VCaP (cell line): Measurements from ENCODE around the gene FASTKD2.

ENCODE experiments used
- H3K27ac ChIP-seq: fragments of 450-650 bp; 2 replicates; pipeline ENCODE4 v1.5.1; 2017
- TF ChIP-seq, protein P1 (sequence below): fragments of 450-650 bp; conservative IDR thresholded peaks from 2 replicates; pipeline ENCODE4 v1.5.1; 2017; ENCODE audit warnings: mild to moderate bottlenecking, moderate library complexity

FASTKD2 gene

DNA sequence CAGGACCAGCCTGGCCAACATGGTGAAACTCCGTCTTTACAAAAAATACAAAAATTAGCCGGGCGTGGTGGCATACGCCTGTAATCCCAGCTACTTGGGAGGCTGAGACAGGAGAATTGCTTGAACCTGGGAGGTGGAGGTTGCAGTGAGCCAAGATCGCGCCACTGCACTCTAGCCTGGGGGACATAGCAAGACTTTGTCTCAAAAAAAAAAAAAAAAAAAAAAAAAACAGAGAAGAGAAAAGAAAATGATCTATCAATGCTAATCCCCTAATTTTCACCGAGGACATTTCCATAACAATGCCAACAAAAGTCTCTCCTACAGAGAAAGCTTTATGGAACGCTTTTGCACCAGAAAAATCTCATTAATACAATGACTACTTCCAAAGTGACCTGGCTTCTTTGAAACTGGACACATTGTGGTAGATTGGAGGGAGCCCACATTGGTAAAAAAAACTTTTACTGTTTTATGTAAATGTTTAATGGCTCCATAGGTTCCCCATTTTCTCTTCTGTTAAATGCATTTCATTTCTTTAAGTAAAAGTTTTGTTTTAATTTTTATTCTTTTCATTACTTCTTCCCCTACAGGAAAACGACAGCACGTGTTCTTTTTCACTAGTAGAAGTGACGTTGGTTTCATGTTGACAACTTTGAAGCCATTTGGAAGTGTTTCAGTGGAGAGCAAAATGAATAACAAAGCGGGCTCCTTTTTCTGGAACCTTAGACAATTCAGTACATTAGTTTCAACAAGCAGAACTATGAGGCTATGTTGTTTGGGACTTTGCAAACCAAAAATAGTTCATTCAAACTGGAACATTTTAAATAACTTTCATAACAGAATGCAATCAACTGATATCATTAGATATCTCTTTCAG is 888 bp downstream of the FASTKD2 start:
- peak overlapping the region; percentile 78 for H3K27ac ChIP-seq
- TF ChIP-seq, protein P1, sequence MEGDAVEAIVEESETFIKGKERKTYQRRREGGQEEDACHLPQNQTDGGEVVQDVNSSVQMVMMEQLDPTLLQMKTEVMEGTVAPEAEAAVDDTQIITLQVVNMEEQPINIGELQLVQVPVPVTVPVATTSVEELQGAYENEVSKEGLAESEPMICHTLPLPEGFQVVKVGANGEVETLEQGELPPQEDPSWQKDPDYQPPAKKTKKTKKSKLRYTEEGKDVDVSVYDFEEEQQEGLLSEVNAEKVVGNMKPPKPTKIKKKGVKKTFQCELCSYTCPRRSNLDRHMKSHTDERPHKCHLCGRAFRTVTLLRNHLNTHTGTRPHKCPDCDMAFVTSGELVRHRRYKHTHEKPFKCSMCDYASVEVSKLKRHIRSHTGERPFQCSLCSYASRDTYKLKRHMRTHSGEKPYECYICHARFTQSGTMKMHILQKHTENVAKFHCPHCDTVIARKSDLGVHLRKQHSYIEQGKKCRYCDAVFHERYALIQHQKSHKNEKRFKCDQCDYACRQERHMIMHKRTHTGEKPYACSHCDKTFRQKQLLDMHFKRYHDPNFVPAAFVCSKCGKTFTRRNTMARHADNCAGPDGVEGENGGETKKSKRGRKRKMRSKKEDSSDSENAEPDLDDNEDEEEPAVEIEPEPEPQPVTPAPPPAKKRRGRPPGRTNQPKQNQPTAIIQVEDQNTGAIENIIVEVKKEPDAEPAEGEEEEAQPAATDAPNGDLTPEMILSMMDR: no peak

DNA sequence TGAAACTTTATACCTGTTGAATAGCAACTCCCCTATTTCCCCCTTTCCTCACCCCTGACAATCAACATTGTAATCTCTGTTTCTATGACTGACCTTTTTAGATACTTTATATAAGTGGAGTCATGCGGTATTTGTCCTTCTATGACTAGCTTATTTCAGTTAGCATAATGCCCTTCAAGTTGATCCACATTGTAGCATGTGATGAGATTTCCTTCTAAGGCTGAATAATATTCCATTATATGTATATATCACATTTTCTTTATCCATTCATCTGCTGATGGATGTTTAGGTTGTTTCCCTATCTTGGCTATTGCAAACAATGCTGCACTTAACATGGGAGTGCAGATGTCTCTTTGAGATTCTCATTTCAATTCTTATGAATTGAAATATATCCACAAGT is 9.5 kb downstream of the FASTKD2 start:
- TF ChIP-seq, protein P1: no peak
- peak overlapping the region; percentile 3; the same call in 1 of the 2 replicates for H3K27ac ChIP-seq

DNA sequence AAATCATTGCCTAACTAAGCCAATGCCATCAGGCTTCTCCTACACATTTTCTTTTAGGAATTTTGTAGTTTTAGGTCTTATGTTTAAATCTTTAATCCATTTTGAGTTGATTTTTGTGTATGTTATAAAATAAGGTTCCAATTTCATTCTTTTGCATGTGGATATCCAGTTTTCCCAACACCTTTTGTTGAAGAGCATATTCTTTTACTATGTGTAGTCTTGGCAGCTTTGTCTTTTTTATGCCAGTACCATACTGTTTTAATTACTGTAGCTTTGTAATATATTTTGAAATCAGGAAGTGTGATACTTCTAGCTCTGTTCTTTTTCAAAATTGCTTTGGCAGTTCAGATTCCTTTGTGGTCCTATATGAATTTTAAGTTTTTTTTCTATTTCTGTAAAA is 11.0 kb downstream of the FASTKD2 start:
- TF ChIP-seq, protein P1: no peak
- no peak overlapping the region for H3K27ac ChIP-seq

DNA sequence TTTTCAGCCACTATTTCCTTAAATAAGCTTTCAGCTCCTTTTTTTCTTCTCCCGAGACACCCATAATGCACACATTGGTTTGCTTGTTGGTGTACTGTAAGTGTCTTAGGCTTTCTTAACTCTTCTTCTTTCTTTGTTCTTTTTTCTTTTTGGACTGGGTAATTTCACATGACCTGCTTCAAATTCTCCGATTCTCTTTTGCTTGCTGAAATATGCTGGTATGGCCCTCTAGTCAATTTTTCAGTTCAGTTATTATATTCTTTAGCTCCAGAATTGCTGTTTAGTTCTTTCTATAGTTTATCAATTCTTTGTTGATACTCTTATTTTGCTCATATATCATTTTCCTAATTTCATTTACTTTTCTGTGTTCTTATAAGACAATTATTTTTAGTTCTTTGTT is 15.3 kb downstream of the FASTKD2 start:
- H3K27ac ChIP-seq: no peak overlapping the region
- TF ChIP-seq, protein P1: no peak

DNA sequence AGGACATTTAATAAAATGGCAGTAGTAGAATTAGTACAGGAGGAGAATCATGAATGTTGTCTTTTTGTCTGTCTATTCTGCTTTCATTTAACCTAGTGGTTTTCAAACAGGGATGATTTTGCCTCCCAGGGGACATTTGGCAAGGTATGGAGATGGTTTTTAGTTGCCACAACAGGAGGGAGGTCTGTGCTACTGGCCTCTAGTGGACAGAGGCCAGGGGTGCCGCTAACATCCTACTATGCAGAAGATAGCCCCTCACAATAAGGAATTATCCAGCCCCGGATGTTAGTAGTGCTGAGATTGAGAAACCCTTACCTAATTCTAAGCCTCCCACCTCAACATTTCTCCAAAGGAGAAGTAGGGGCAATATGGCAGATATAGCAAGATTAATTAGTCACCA is 18.3 kb downstream of the FASTKD2 start:
- H3K27ac ChIP-seq: no peak overlapping the region
- TF ChIP-seq, protein P1: peak; percentile 79

DNA sequence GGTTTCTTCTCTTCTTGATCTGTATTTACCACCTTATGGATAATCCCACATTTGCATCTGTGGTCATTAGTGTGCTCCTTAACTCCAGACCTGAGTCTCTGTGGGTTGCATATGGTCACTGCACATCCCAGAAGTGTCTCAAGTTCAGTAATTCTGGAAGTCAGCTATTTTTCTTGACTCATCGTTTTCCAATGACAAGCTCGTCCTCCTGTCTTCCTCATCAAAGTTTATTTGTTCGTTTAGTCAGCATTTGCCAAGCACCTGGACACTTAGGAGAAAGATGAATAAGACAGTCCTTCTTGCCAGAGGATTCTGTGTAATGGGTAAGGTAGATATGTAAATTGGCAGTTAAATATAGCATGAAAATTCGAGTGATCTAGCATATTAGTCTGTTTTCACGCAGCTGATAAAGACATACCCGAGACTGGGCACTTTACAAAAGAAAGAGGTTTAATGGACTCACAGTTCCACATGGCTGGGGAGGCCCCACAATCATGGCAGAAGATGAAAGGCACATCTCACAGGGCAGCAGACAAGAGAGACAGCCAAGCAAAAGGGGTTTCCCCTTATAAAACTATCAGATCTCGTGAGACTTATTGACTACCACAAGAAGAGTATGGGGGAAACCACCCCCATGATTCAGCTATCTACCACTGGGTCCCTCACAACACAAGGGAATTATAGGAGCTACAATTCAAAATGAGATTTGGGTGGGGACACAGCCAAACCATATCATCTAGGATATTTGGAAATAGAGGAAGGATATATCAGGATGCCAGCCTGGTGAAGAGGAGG is 19.4 kb downstream of the FASTKD2 start:
- H3K27ac ChIP-seq: no peak overlapping the region
- TF ChIP-seq, protein P1: no peak

DNA sequence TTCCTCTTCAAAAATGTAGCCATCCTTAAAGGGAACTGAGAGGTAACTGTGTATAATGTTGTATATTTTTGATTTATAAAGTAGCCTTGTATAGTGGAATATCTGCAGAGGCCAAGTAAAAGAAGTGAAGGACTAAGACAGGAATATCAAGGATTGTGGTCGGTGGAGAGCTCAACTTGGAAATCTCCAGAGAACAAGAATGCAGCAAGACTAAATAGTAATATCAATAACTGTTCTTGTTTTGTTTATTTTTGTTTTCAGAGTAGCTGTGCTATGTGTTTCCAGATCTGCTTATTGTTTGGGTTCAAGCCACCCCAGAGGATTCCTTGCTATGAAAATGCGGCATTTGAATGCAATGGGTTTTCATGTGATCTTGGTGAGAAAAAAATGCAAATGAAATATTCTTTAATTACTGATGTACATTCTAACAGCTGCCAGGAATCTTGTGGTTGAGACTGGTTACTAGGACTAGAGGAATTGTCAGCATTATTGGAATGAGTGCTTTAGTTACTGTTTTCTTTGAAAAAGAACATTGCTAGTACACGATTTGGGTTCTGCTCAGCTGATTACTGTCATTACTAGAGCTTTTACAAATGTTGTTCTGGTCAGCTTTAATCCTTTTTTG is 25.0 kb downstream of the FASTKD2 start:
- no peak overlapping the region for H3K27ac ChIP-seq
- TF ChIP-seq, protein P1: no peak
